Measurements from ENCODE around the gene NSUN6. TPM values are rescaled to one million over a fixed set of nuclear protein-coding genes. Genes with fewer than 3 reads are reported as not detected.

NSUN6 gene
- total RNA-seq, result 4.9 and 5.8 TPM in 2 replicates

GRCh38 chr10:18651324-18652007, at the start of gene NSUN6:
Gene NSUN6 (minus strand): TSS chr10:18651587. CDS start chr10:18651203, 384 bp downstream.

GRCh38 chr10:18659125-18659818, 7.9 kb upstream of the NSUN6 start, which contains the start of gene ARL5B:
Gene ARL5B (plus strand): TSS chr10:18659431. CDS start chr10:18659638, 207 bp downstream.

Other genes starting within 250 kb of the NSUN6 start
- 9.2 and 9.5 TPM in 2 replicates for gene ARL5B, start 7.8 kb upstream of the NSUN6 start, total RNA-seq

Data from cardiac ventricle fibroblast (primary cell).